Measurements from ENCODE around the gene PAX7. TPM values are rescaled to one million over a fixed set of nuclear protein-coding genes. Genes with fewer than 3 reads are reported as not detected.

The PAX7 gene
- total and polyA plus RNA-seq, 2 of the 4 experiments (the other 2 are of a cell fraction), result not detected

DNA sequence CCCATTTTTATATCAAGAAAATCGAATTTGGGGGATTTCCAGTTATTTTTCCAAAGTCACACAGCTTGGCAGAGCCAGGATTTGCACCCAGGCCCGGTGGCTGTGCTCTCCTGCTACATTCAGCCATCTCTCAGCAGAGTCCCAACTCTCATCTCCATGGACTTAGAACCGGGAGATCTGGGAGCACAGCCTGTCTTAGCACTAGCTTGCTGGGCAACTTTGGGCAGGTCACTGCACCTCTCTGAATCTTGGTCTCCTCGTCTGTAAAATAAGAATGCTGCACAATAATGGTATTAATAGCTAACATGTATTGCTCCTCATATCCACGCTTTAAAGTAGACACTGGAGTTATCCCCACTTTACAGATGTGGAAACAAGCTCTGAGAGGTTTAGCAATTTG lies 47.8 kb upstream of the PAX7 start:
- H3K27me3 ChIP-seq (ENCODE audit: control insufficient read depth, insufficient read depth, low read length), result no peaks in the 10 kb centered on the region
- no peak overlapping the region for H3K4me3 ChIP-seq (ENCODE audit: insufficient read depth, low read depth, low read length)
- 22% methylated on average over 1 of the region's 5 CpGs; no CpG with 5 or more reads in 1 of the 2 experiments for WGBS, 2 experiments (ENCODE audit: extremely low coverage in 2 of 2, insufficient read length in 1 of 2)
- ChIA-PET POLR2A (ENCODE audit: unreplicated experiment) (no interaction called here), CTCF (no interaction called here)
- H3K27ac ChIP-seq (ENCODE audit: insufficient read depth, low read length), result no peak overlapping the region
- H3K4me2 ChIP-seq (ENCODE audit: low read depth, low read length), result no peak overlapping the region
- no peaks in the 10 kb centered on the region for H4K20me1 ChIP-seq (ENCODE audit: insufficient read depth, low read length)
- H2AK5ac ChIP-seq (ENCODE audit: low read depth, low read length), result no peak overlapping the region
- dilution Hi-C loops (cut with HindIII; ENCODE audit: low sequenced_read_pairs, unreplicated experiment), result no loop called here
- DNase-seq, result no peak
- H3K23ac ChIP-seq (ENCODE audit: low read depth, low read length), result no peak overlapping the region
- no peak for ATAC-seq (ENCODE audit: low read depth)
- BruUV-seq (replicated peaks), result no TSS peak
- H3K56ac ChIP-seq (ENCODE audit: extremely low read depth, insufficient read depth, low read length), result no peak overlapping the region
- H2BK15ac ChIP-seq (ENCODE audit: low read depth, low read length), result no peak overlapping the region
- no peak overlapping the region for H2AK9ac ChIP-seq (replicated peaks; ENCODE audit: low read depth, low read length, poor library complexity)
- no peak overlapping the region for H3K14ac ChIP-seq (replicated peaks; ENCODE audit: low read depth, low read length)
- no peak overlapping the region for H3K18ac ChIP-seq (ENCODE audit: low read depth, low read length)
- H3K4me1 ChIP-seq (ENCODE audit: control insufficient read depth, insufficient read depth, low read length), result no peaks in the 10 kb centered on the region
- H3K36me3 ChIP-seq (ENCODE audit: control insufficient read depth, insufficient read depth, low read length), result no peaks in the 10 kb centered on the region
- H2BK20ac ChIP-seq (ENCODE audit: low read depth, low read length), result no peak overlapping the region
- no peaks in the 10 kb centered on the region for H3K9me3 ChIP-seq (ENCODE audit: control insufficient read depth, insufficient read depth, low read length)
- TF ChIP-seq RFX5 (IDR thresholded peaks at IDR 0.05; ENCODE audit: low read depth, low read length) (no peak), FOS (IDR thresholded peaks at IDR 0.05; ENCODE audit: low read depth, low read length) (no peak), MAFK (IDR thresholded peaks at IDR 0.05; ENCODE audit: low read depth, low read length) (no peak), CTCF (conservative IDR thresholded peaks at IDR 0.05; ENCODE audit: low read depth, low read length) (no peak), MXI1 (IDR thresholded peaks at IDR 0.05; ENCODE audit: borderline replicate concordance, low read depth, low read length) (no peak), BHLHE40 (IDR thresholded peaks at IDR 0.05; ENCODE audit: low read depth, low read length) (no peak), RAD21 (IDR thresholded peaks at IDR 0.05; ENCODE audit: low read length) (no peak), CHD1 (IDR thresholded peaks at IDR 0.05; ENCODE audit: low read depth, low read length) (no peak), USF2 (IDR thresholded peaks at IDR 0.05; ENCODE audit: low read depth, low read length) (no peak), CEBPB (IDR thresholded peaks at IDR 0.05; ENCODE audit: low read depth, low read length) (no peak), RCOR1 (IDR thresholded peaks at IDR 0.05; ENCODE audit: insufficient replicate concordance, low read length) (no peak), MAZ (IDR thresholded peaks at IDR 0.05; ENCODE audit: borderline replicate concordance, low read depth, low read length) (no peak), NFE2L2 (IDR thresholded peaks at IDR 0.05; ENCODE audit: low read depth, low read length) (no peak), POLR2A (IDR thresholded peaks at IDR 0.05; ENCODE audit: low read depth, low read length) (no peak), SMC3 (IDR thresholded peaks at IDR 0.05; ENCODE audit: low read depth, low read length) (no peak)
- TF ChIP-seq, protein P1, sequence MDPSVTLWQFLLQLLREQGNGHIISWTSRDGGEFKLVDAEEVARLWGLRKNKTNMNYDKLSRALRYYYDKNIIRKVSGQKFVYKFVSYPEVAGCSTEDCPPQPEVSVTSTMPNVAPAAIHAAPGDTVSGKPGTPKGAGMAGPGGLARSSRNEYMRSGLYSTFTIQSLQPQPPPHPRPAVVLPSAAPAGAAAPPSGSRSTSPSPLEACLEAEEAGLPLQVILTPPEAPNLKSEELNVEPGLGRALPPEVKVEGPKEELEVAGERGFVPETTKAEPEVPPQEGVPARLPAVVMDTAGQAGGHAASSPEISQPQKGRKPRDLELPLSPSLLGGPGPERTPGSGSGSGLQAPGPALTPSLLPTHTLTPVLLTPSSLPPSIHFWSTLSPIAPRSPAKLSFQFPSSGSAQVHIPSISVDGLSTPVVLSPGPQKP (IDR thresholded peaks at IDR 0.05; ENCODE audit: borderline replicate concordance, low read depth, low read length), result no peak
- no peak overlapping the region for H2AFZ ChIP-seq (replicated peaks; ENCODE audit: low read length, poor library complexity)
- H3K79me1 ChIP-seq (ENCODE audit: low read depth in 1 of 2, low read length in 2 of 2), result no peaks in the 10 kb centered on the region
- no peak overlapping the region for H3K4ac ChIP-seq (ENCODE audit: low read depth, low read length)
- H2BK5ac ChIP-seq (ENCODE audit: low read depth, low read length, poor library complexity, severe bottlenecking), result no peak overlapping the region
- intact Hi-C loops (cut with micrococcal nuclease), result no loop called here
- H3K9ac ChIP-seq (ENCODE audit: low read depth, low read length), result no peak overlapping the region
- no peaks in the 10 kb centered on the region for H3K9me1 ChIP-seq (ENCODE audit: insufficient read depth, low read length)
- H4K8ac ChIP-seq (ENCODE audit: low read depth in 2 of 2, low read length in 2 of 2), result no peak overlapping the region
- H4K91ac ChIP-seq (ENCODE audit: insufficient read depth, low read depth, low read length), result no peak overlapping the region
- H4K5ac ChIP-seq (ENCODE audit: low read depth, low read length), result no peak overlapping the region
- in situ Hi-C loops (cut with MboI; ENCODE audit: low sequenced_read_pairs), result no loop called here
- no peak overlapping the region for H2BK120ac ChIP-seq (ENCODE audit: low read depth, low read length)

All from IMR-90 (cell line).